Measurements from ENCODE around the gene TUT1.

DNA sequence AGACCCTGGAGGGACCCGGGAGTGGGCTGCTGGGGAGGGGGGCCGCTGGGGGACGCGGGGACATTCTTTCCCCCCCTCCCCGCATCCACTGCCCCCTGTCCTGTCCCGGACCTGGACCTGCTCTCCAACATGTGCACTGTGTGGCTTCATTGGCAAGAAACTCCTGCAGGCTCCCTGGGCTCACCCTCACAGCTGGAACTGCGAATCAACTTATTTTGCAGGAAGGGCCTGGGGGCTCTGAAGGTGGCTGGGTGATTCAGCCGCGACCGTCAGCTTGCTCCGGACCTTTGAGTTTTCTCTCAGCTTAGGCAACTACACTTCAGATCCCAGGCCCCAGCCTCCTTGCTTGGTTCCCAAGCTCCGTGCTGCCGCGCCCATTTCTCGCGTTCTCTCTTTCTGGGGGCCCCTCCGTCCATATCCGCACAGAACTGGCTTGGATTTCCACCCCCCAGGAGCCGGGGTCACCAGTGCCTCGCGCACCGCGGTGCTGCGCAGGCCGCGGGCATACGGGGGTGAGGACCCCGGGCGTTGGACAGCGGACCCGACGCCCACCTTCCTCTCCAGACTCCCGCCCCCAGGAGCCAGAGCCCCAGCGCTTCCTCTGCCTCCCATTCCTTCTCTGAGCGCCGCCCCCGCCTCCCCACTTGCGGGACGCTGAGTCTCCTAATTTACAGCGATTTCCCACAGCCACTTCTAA is 44.2 kb downstream of the TUT1 start:
- TF ChIP-seq POLR2AphosphoS5 (IDR thresholded peaks at IDR 0.05; ENCODE audit: borderline replicate concordance, low read depth, low read length) (no peak), EZH2 (IDR thresholded peaks at IDR 0.05) (no peak)
